Mesothelial cell of epicardium (in vitro differentiated cells): ENCODE measurements around the gene KCNMB4. TPM values are rescaled to one million over a fixed set of nuclear protein-coding genes. Genes with fewer than 3 reads are reported as not detected.

ENCODE experiments used
- DNase-seq, 2 experiments: peaks; one replicate each; pipeline ENCODE4 v3.0.0; 2021; ENCODE audit warnings: low spot score in 2 of 2; ENCODE audit not compliant: unreplicated experiment in 2 of 2
- H3K27ac Mint-ChIP-seq: 2 replicates; pipeline ENCODE4 v1.8.0; 2021; ENCODE audit warnings: mixed read lengths
- H3K27me3 Mint-ChIP-seq: 2 replicates; pipeline ENCODE4 v1.8.0; 2021; ENCODE audit warnings: low read depth, mixed read lengths
- H3K36me3 Mint-ChIP-seq: 2 replicates; pipeline ENCODE4 v1.8.0; 2021; ENCODE audit warnings: mixed read lengths
- H3K4me1 Mint-ChIP-seq: 2 replicates; pipeline ENCODE4 v1.8.0; 2021; ENCODE audit warnings: mixed read lengths
- H3K4me3 Mint-ChIP-seq: 2 replicates; pipeline ENCODE4 v1.8.0; 2021; ENCODE audit warnings: mild to moderate bottlenecking, moderate library complexity, mixed read lengths
- H3K9me3 Mint-ChIP-seq: 2 replicates; pipeline ENCODE4 v1.8.0; 2021; ENCODE audit warnings: mixed read lengths
- total RNA-seq: library from RNA; stranded (reverse); gene quantifications from 3 replicates; pipeline ENCODE4 v1.2.1, GENCODE V29; 2021
- TF ChIP-seq, protein P1 (sequence below): fragments of 200-600 bp; sonication (generic); IDR thresholded peaks from one replicate; pipeline ENCODE4 v1.5.0; 2021; ENCODE audit warnings: antibody characterized with exemption; ENCODE audit not compliant: unreplicated experiment

The KCNMB4 gene
- total RNA-seq, 1 donor from 2014 or later = 14.1 TPM

DNA sequence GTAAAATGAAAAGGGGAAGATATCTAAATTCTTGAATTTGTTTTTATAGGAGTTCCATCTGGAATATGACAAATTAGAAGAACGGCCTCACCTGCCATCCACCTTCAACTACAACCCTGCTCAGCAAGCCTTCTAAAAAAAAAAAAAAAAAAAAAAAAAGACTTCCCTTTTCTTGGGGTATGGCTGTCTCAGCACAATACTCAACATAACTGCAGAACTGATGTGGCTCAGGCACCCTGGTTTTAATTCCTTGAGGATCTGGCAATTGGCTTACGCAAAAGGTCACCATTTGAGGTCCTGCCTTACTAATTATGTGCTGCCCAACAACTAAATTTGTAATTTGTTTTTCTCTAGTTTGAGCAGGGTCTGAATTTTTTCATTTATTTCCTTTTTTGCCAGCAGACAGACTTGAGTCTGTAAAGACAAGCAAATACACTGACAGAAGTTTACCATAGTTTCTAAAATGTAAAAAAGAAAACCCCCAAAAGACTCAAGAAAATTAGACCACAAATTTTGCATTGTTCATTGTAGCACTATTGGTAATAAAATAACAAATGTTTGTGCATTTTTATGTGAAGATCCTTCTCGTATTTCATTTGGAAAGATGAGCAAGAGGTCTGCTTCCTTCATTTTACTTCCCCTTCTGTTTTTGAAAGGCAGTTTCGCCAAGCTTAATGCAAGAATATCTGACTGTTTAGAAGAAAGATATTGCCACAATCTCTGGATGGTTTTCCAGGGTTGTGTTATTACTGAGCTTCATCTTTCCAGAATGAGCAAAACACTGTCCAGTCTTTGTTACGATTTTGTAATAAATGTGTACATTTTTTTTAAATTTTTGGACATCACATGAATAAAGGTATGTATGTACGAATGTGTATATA is 12.1 kb upstream of the KCNMB4 start:
- H3K27ac Mint-ChIP-seq = no peak overlapping the region
- H3K4me1 Mint-ChIP-seq = peaks cover 2% of the 10 kb centered on the region
- no peaks in the 10 kb centered on the region for H3K27me3 Mint-ChIP-seq

DNA sequence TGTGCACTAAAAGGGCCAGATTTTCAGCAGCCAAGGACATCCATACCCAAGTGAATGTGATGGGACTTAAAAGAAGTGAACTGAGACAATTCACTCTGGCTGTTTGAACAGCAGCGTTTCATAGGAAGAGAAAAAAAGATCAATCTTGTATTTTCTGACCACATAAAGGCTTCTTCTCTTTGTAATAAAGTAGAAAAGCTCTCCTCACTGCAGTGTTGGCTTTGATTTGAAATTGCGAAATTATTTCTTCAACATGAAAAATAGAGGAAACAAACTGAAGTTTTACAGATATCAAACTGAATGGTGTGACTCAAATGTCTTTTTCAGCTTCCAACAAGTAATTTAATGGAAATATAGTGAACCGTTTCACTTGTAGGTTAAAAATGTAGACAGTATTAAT is 11.3 kb upstream of the KCNMB4 start:
- Mint-ChIP-seq H3K9me3 (no peaks in the 10 kb centered on the region), H3K27me3 (no peaks in the 10 kb centered on the region), H3K4me1 (peaks cover 2% of the 10 kb centered on the region), H3K27ac (no peak overlapping the region), H3K36me3 (peaks cover 16% of the 10 kb centered on the region), H3K4me3 (no peak overlapping the region)
- TF ChIP-seq, protein P1, sequence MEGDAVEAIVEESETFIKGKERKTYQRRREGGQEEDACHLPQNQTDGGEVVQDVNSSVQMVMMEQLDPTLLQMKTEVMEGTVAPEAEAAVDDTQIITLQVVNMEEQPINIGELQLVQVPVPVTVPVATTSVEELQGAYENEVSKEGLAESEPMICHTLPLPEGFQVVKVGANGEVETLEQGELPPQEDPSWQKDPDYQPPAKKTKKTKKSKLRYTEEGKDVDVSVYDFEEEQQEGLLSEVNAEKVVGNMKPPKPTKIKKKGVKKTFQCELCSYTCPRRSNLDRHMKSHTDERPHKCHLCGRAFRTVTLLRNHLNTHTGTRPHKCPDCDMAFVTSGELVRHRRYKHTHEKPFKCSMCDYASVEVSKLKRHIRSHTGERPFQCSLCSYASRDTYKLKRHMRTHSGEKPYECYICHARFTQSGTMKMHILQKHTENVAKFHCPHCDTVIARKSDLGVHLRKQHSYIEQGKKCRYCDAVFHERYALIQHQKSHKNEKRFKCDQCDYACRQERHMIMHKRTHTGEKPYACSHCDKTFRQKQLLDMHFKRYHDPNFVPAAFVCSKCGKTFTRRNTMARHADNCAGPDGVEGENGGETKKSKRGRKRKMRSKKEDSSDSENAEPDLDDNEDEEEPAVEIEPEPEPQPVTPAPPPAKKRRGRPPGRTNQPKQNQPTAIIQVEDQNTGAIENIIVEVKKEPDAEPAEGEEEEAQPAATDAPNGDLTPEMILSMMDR = no peak
- no peak for DNase-seq

More for the DNA sequence above, 12.1 kb upstream of the KCNMB4 start:
- H3K4me3 Mint-ChIP-seq = no peak overlapping the region
- H3K36me3 Mint-ChIP-seq = peaks cover 16% of the 10 kb centered on the region
- TF ChIP-seq, protein P1 = no peak
- DNase-seq = no peak
- H3K9me3 Mint-ChIP-seq = no peaks in the 10 kb centered on the region

DNA sequence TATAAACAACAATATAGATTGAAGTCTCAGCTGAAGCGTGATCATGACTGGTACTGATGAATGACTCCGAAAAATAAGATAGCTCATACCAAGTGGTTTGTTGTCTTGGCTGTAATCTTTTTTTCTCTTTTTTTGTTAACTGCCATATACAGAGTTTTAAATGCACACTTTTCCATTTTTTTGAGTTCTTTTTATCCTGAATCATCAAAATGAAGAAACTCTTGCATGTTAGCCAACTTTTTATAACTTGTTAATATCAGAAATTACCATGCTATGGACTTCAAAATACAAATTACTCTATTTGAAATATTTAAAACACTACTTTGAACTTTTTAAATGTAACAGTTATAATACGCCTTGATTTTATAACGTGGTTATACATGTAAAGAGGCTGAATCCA is 10.1 kb upstream of the KCNMB4 start:
- Mint-ChIP-seq H3K4me3 (no peak overlapping the region), H3K27me3 (no peaks in the 10 kb centered on the region), H3K36me3 (peaks cover 16% of the 10 kb centered on the region)

DNA sequence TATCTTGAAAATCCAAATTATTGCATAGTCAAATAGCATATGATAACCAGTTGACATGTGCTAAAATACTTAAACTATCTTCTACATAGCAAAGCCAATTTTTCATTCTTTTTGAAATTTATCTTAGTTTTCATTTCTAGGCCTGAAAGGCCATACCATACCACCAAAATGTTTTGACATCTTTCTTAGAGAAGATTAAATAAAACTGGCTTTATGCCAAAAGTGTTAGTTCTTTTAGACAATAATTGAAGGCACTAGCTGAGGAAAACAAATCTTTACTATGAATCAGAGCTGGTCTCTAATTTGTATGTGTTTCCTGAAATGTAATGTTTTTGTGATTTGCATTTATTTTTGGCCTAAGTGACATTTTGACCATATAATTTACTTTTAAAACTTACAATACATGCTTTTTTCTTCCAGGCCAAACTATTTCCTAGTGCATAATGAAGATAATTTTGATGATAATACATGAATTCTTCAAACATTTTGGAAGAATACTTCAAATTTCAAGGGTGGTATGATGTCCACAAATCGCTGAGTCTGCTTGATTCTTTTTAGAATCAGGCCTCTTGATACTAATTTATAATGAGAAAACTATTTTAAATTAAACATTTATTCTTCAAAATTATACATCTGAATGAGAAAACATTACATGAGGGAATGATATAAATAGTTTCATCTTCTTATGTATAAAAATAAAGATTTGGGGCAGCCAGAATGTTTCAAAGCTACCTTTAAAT is 6.5 kb upstream of the KCNMB4 start:
- H3K4me3 Mint-ChIP-seq = no peak overlapping the region
- H3K27me3 Mint-ChIP-seq = peaks cover 10% of the 10 kb centered on the region
- no peaks in the 10 kb centered on the region for H3K9me3 Mint-ChIP-seq
- H3K27ac Mint-ChIP-seq = no peak overlapping the region
- TF ChIP-seq, protein P1 = no peak
- DNase-seq = no peak
- peaks cover 4% of the 10 kb centered on the region for H3K36me3 Mint-ChIP-seq
- peaks cover 2% of the 10 kb centered on the region for H3K4me1 Mint-ChIP-seq

More for the DNA sequence above, 10.1 kb upstream of the KCNMB4 start:
- Mint-ChIP-seq H3K9me3 (no peaks in the 10 kb centered on the region), H3K4me1 (peaks cover 2% of the 10 kb centered on the region), H3K27ac (no peak overlapping the region)
- TF ChIP-seq, protein P1 = no peak
- no peak for DNase-seq

DNA sequence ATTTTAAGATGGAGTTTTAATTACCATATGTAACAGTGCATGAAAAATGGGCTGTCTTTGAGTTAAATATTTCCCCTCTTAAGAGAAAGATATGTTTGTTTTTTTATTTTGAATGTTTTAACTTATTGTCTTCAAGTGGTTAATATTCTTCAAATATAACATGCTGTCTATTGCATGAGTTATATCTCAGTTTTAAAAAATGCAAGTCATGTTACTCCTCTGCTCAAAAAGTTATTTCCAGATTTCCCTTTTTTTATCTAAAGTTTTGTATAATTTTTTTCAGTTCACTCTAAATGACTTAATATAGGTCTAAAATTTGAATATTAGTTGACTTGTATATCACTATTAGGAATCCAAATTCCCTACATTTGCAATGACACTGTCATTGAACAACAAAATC is 5.9 kb upstream of the KCNMB4 start:
- H3K27me3 Mint-ChIP-seq = peaks cover 16% of the 10 kb centered on the region
- no peak for DNase-seq
- H3K9me3 Mint-ChIP-seq = no peaks in the 10 kb centered on the region
- H3K36me3 Mint-ChIP-seq = no peaks in the 10 kb centered on the region
- H3K4me3 Mint-ChIP-seq = no peak overlapping the region
- no peak overlapping the region for H3K27ac Mint-ChIP-seq
- TF ChIP-seq, protein P1 = no peak
- H3K4me1 Mint-ChIP-seq = peaks cover 4% of the 10 kb centered on the region
